H1 (cell line): ENCODE measurements around the gene GABRD.

Experiments used
- PHF8 ChIP-seq: fragments of 200-600 bp; sonication (generic); conservative IDR thresholded peaks from 2 replicates; pipeline ENCODE4 v1.7.1; 2012; ENCODE audit warnings: low read depth, mild to moderate bottlenecking, inconsistent platforms, low read length, moderate library complexity
- POLR2A ChIP-seq, 2 experiments: IDR thresholded peaks; 1 replicate in 1 of 2; 2 replicates in 1 of 2; pipeline ENCODE4 v1.6.1; 2011; ENCODE audit warnings: low read depth in 2 of 2, low read length in 2 of 2, mild to moderate bottlenecking in 2 of 2; ENCODE audit errors: control extremely low read depth in 1 of 2

- no peak for TF ChIP-seq PHF8
- TF ChIP-seq POLR2A (IDR thresholded peaks at IDR 0.05; ENCODE audit: control extremely low read depth in 1 of 2, low read depth in 2 of 2, low read length in 2 of 2) = no peak
These were observed 30.0 kb upstream of the GABRD start for GRCh38 chr1:1989102-1989542.
